IMR-90 (cell line): ENCODE measurements around the gene SLC16A8. TPM values are rescaled to one million over a fixed set of nuclear protein-coding genes. Genes with fewer than 3 reads are reported as not detected.

ENCODE experiments used
- ATAC-seq: fragments of 200-7000 bp; cut with Tn5 transposase; 2 replicates; pipeline ENCODE4 v1.9.1; 2020; ENCODE audit warnings: low read depth, mild to moderate bottlenecking, moderate library complexity
- BruUV-seq: library from RNA; stranded (reverse); fragments of 400-500 nt; replicated peaks from 2 replicates; lab custom pipeline; 2021; lab: Mats Ljungman, UMichigan
- CTCF ChIA-PET: fragments of 300-600 bp; formaldehyde crosslinking; extraction: SDS; loops from one replicate; lab custom pipeline; 2021; ENCODE audit warnings: antibody characterized with exemption; lab: Yijun Ruan, JAX
- POLR2A ChIA-PET: fragments of 300-600 bp; sonication (Branson Sonifier 250); formaldehyde crosslinking; loops from one replicate; lab custom pipeline; 2022; ENCODE audit warnings: antibody characterized with exemption; ENCODE audit not compliant: unreplicated experiment; lab: Charles Lee
- DNase-seq: peaks from one replicate; pipeline ENCODE4 v3.0.0; 2013
- H2AFZ ChIP-seq: replicated peaks from 2 replicates; pipeline ENCODE3; 2013; ENCODE audit warnings: low read length, mild to moderate bottlenecking; ENCODE audit not compliant: poor library complexity
- H2AK5ac ChIP-seq: 2 replicates; pipeline ENCODE4 v1.6.1; 2013; ENCODE audit warnings: low read depth, low read length, inconsistent platforms
- H2AK9ac ChIP-seq: replicated peaks from 2 replicates; pipeline ENCODE3; 2013; ENCODE audit warnings: mild to moderate bottlenecking, low read depth, low read length, moderate library complexity; ENCODE audit not compliant: poor library complexity
- H2BK120ac ChIP-seq: 2 replicates; pipeline ENCODE4 v1.6.1; 2013; ENCODE audit warnings: low read depth, low read length, inconsistent platforms
- H2BK15ac ChIP-seq: 3 replicates; pipeline ENCODE4 v1.6.1; 2013; ENCODE audit warnings: low read depth, low read length, inconsistent platforms
- H2BK20ac ChIP-seq: 2 replicates; pipeline ENCODE4 v1.6.1; 2013; ENCODE audit warnings: low read depth, mild to moderate bottlenecking, inconsistent platforms, low read length, moderate library complexity
- H2BK5ac ChIP-seq: 2 replicates; pipeline ENCODE4 v1.6.1; 2013; ENCODE audit warnings: mild to moderate bottlenecking, low read depth, low read length, inconsistent platforms; ENCODE audit not compliant: poor library complexity, severe bottlenecking
- H3K14ac ChIP-seq: replicated peaks from 2 replicates; pipeline ENCODE4 v1.6.1; 2013; ENCODE audit warnings: low read depth, low read length, inconsistent platforms
- H3K18ac ChIP-seq: 2 replicates; pipeline ENCODE4 v1.6.1; 2013; ENCODE audit warnings: low read depth, low read length, control low read depth
- H3K23ac ChIP-seq: 2 replicates; pipeline ENCODE4 v1.6.1; 2013; ENCODE audit warnings: low read depth, low read length, inconsistent platforms
- H3K27ac ChIP-seq: 2 replicates; pipeline ENCODE4 v1.5.1; 2013; ENCODE audit warnings: mild to moderate bottlenecking, control low read depth, low read length; ENCODE audit not compliant: insufficient read depth
- H3K27me3 ChIP-seq: 2 replicates; pipeline ENCODE4 v1.6.1; 2013; ENCODE audit warnings: low read length; ENCODE audit not compliant: control insufficient read depth, insufficient read depth
- H3K36me3 ChIP-seq: 2 replicates; pipeline ENCODE4 v1.6.1; 2013; ENCODE audit warnings: low read length, mixed read lengths; ENCODE audit not compliant: control insufficient read depth, insufficient read depth
- H3K4ac ChIP-seq: 2 replicates; pipeline ENCODE4 v1.6.1; 2013; ENCODE audit warnings: low read depth, low read length, inconsistent platforms
- H3K4me1 ChIP-seq: 2 replicates; pipeline ENCODE4 v1.6.1; 2013; ENCODE audit warnings: low read length, mixed read lengths; ENCODE audit not compliant: control insufficient read depth, insufficient read depth
- H3K4me2 ChIP-seq: 2 replicates; pipeline ENCODE4 v1.6.1; 2013; ENCODE audit warnings: low read depth, mild to moderate bottlenecking, control low read depth, low read length, moderate library complexity
- H3K4me3 ChIP-seq: 2 replicates; pipeline ENCODE4 v1.5.1; 2013; ENCODE audit warnings: low read depth, mild to moderate bottlenecking, control low read depth, low read length, moderate library complexity; ENCODE audit not compliant: insufficient read depth
- H3K56ac ChIP-seq: 2 replicates; pipeline ENCODE4 v1.6.1; 2013; ENCODE audit warnings: low read length, inconsistent platforms; ENCODE audit not compliant: insufficient read depth; ENCODE audit errors: extremely low read depth
- H3K79me1 ChIP-seq, 2 experiments: 2 replicates each; pipeline ENCODE4 v1.6.1; 2013; ENCODE audit warnings: low read length in 2 of 2, inconsistent platforms in 1 of 2, low read depth in 1 of 2
- H3K9ac ChIP-seq: 2 replicates; pipeline ENCODE4 v1.6.1; 2013; ENCODE audit warnings: low read depth, low read length, control low read depth
- H3K9me1 ChIP-seq: 2 replicates; pipeline ENCODE4 v1.6.1; 2013; ENCODE audit warnings: low read length, inconsistent platforms; ENCODE audit not compliant: insufficient read depth
- H3K9me3 ChIP-seq: 2 replicates; pipeline ENCODE4 v1.6.1; 2013; ENCODE audit warnings: low read length; ENCODE audit not compliant: control insufficient read depth, insufficient read depth
- H4K20me1 ChIP-seq: 2 replicates; pipeline ENCODE4 v1.6.1; 2013; ENCODE audit warnings: low read length, inconsistent platforms; ENCODE audit not compliant: insufficient read depth
- H4K5ac ChIP-seq: 2 replicates; pipeline ENCODE4 v1.6.1; 2013; ENCODE audit warnings: mild to moderate bottlenecking, low read depth, low read length, control low read depth
- H4K8ac ChIP-seq, 2 experiments: 2 replicates each; pipeline ENCODE4 v1.6.1; 2013; ENCODE audit warnings: low read depth in 2 of 2, low read length in 2 of 2, control low read depth in 1 of 2, inconsistent platforms in 1 of 2
- H4K91ac ChIP-seq: 2 replicates; pipeline ENCODE4 v1.6.1; 2013; ENCODE audit warnings: low read depth, low read length, inconsistent platforms; ENCODE audit not compliant: insufficient read depth
- BHLHE40 ChIP-seq: fragments of 150-350 bp; IDR thresholded peaks from 2 replicates; pipeline ENCODE4 v1.6.1; 2016; ENCODE audit warnings: mild to moderate bottlenecking, low read depth, low read length
- CEBPB ChIP-seq: IDR thresholded peaks from 2 replicates; pipeline ENCODE4 v1.6.1; 2012; ENCODE audit warnings: low read depth, low read length, improper control_type of control experiment
- CHD1 ChIP-seq: IDR thresholded peaks from 2 replicates; pipeline ENCODE4 v1.6.1; 2012; ENCODE audit warnings: low read depth, low read length, improper control_type of control experiment
- CTCF ChIP-seq: conservative IDR thresholded peaks from 2 replicates; pipeline ENCODE4 v1.5.1; 2012; ENCODE audit warnings: mild to moderate bottlenecking, low read depth, low read length, improper control_type of control experiment
- ELK1 ChIP-seq: fragments of 150-350 bp; IDR thresholded peaks from 2 replicates; pipeline ENCODE4 v1.6.1; 2016; ENCODE audit warnings: low read depth, mild to moderate bottlenecking, low read length, moderate library complexity, borderline replicate concordance
- MAZ ChIP-seq: IDR thresholded peaks from 2 replicates; pipeline ENCODE4 v1.6.1; 2012; ENCODE audit warnings: low read depth, mild to moderate bottlenecking, low read length, improper control_type of control experiment, moderate library complexity, borderline replicate concordance
- MXI1 ChIP-seq: IDR thresholded peaks from 2 replicates; pipeline ENCODE4 v1.6.1; 2012; ENCODE audit warnings: low read depth, mild to moderate bottlenecking, low read length, moderate library complexity, borderline replicate concordance
- NFE2L2 ChIP-seq: fragments of 150-350 bp; IDR thresholded peaks from 2 replicates; pipeline ENCODE4 v1.6.1; 2016; ENCODE audit warnings: low read depth, mild to moderate bottlenecking, low read length
- POLR2A ChIP-seq: IDR thresholded peaks from 2 replicates; pipeline ENCODE4 v1.6.1; 2012; ENCODE audit warnings: mild to moderate bottlenecking, low read depth, low read length
- RAD21 ChIP-seq: IDR thresholded peaks from 2 replicates; pipeline ENCODE4 v1.6.1; 2012; ENCODE audit warnings: low read length, improper control_type of control experiment
- RCOR1 ChIP-seq: IDR thresholded peaks from 2 replicates; pipeline ENCODE4 v1.6.1; 2012; ENCODE audit warnings: mild to moderate bottlenecking, low read length, improper control_type of control experiment; ENCODE audit not compliant: insufficient replicate concordance
- RFX5 ChIP-seq: IDR thresholded peaks from 2 replicates; pipeline ENCODE4 v1.8.0; 2012; ENCODE audit warnings: low read depth, mild to moderate bottlenecking, low read length, moderate library complexity
- SMC3 ChIP-seq: fragments of 150-350 bp; IDR thresholded peaks from 2 replicates; pipeline ENCODE4 v1.6.1; 2016; ENCODE audit warnings: low read depth, mild to moderate bottlenecking, antibody characterized with exemption, low read length, moderate library complexity
- USF2 ChIP-seq: fragments of 150-350 bp; IDR thresholded peaks from 2 replicates; pipeline ENCODE4 v1.6.1; 2017; ENCODE audit warnings: mild to moderate bottlenecking, antibody characterized with exemption, low read length, low read depth
- WGBS, 2 experiments: methylation state at CpG; one replicate each; pipeline versions ENCODE4 v1.1.5 to v1.1.7; 2013; ENCODE audit warnings: missing lambda C conversion rate in 2 of 2; ENCODE audit not compliant: insufficient read length in 1 of 2; ENCODE audit errors: extremely low coverage in 2 of 2; 5-methylcytosine and 5-hydroxymethylcytosine counted together
- dilution Hi-C: fragments of 300-500 bp; cut with HindIII; formaldehyde crosslinking; loops from one replicate; pipeline ENCODE4 v1.14.3; 2018; ENCODE audit warnings: low sequenced_read_pairs; ENCODE audit not compliant: unreplicated experiment
- in situ Hi-C: fragments of 300-500 bp; cut with MboI; formaldehyde crosslinking; loops from 3 replicates; pipeline ENCODE4 v1.14.3; 2019; ENCODE audit warnings: low sequenced_read_pairs, inconsistent platforms, mixed read lengths
- intact Hi-C: fragments of 100-400 bp; cut with micrococcal nuclease; formaldehyde crosslinking; loops from 2 replicates; pipeline ENCODE4 v1.10.0; 2022
- polyA plus RNA-seq, 3 experiments: library from polyadenylated mRNA; depleted of rRNA; stranded (reverse); fragments of >200 nt; gene quantifications; 2 replicates each; pipeline ENCODE4 v1.2.3, GENCODE V29; 2012; ENCODE audit warnings: low replicate concordance in 1 of 3
- total RNA-seq: library from RNA; depleted of rRNA; stranded (reverse); fragments of >200 nt; gene quantifications from 2 replicates; pipeline ENCODE4 v1.2.3, GENCODE V29; 2012

Gene SLC16A8
- total and polyA plus RNA-seq, 2 of the 4 experiments (the other 2 are of a cell fraction) = not detected

GRCh38 chr22:38080850-38081635 lies 2.9 kb downstream of the SLC16A8 start:
- POLR2A ChIA-PET = no interaction called here
- TF ChIP-seq POLR2A (no peak), MAZ (no peak), NFE2L2 (no peak), RAD21 (no peak), MXI1 (no peak), CHD1 (no peak), CTCF (no peak), RCOR1 (no peak), CEBPB (no peak), RFX5 (no peak), SMC3 (no peak), ELK1 (no peak), USF2 (no peak), BHLHE40 (no peak)

More at GRCh38 chr22:38080850-38081635, 2.9 kb downstream of the SLC16A8 start:
- Histone ChIP-seq H2BK15ac (no peak overlapping the region), H2BK120ac (no peak overlapping the region), H3K4me2 (peak overlapping the region; percentile 65), H4K5ac (no peak overlapping the region), H3K23ac (no peak overlapping the region), H2AFZ (peak overlapping the region; percentile 89), H3K27me3 (peaks cover 38% of the 10 kb centered on the region), H3K4me3 (peak overlapping the region; percentile 24; the same call in 1 of the 2 replicates), H4K20me1 (no peaks in the 10 kb centered on the region; the same call in 1 of the 2 replicates), H3K79me1 (no peaks in the 10 kb centered on the region), H3K9ac (no peak overlapping the region; the same call in 1 of the 2 replicates), H2AK5ac (peak overlapping the region; percentile 35; the same call in 1 of the 2 replicates), H2BK5ac (no peak overlapping the region), H3K9me1 (0 out of 2 replicates have a peak, but pooled peaks cover 6% of the 10 kb centered on the region), H3K36me3 (no peaks in the 10 kb centered on the region), H3K14ac (no peak overlapping the region), H4K8ac (peak overlapping the region; percentile 52 to 54; a peak in 1 of 4 replicates), H3K27ac (no peak overlapping the region), H3K9me3 (no peaks in the 10 kb centered on the region), H3K4ac (no peak overlapping the region), H2AK9ac (peak overlapping the region; percentile 5), H2BK20ac (no peak overlapping the region), H4K91ac (no peak overlapping the region; the same call in 1 of the 2 replicates), H3K56ac (no peak overlapping the region), H3K4me1 (no peaks in the 10 kb centered on the region; the same call in 1 of the 2 replicates), H3K18ac (no peak overlapping the region)
- DNase-seq (peak; percentile 14), ATAC-seq (peak; percentile 74)
- intact Hi-C loops (no loop called here), in situ Hi-C loops (no loop called here), dilution Hi-C loops (no loop called here)
- WGBS, 2 experiments = 6% methylated on average over 58 of the region's 110 CpGs; no CpG with 5 or more reads in 1 of the 2 experiments
- no TSS peak for BruUV-seq
- CTCF ChIA-PET = interaction anchor here (0.6 kb wide), 2 partner anchors 259 to 469 kb away, joined by 3 to 6 read pairs; no protein-coding TSS in a partner anchor
